ENCODE data around the gene PAX5. TPM values are rescaled to one million over a fixed set of nuclear protein-coding genes. Genes with fewer than 3 reads are reported as not detected.

Gene PAX5
- total RNA-seq, 1 donor from 2014 or later = not detected

DNA sequence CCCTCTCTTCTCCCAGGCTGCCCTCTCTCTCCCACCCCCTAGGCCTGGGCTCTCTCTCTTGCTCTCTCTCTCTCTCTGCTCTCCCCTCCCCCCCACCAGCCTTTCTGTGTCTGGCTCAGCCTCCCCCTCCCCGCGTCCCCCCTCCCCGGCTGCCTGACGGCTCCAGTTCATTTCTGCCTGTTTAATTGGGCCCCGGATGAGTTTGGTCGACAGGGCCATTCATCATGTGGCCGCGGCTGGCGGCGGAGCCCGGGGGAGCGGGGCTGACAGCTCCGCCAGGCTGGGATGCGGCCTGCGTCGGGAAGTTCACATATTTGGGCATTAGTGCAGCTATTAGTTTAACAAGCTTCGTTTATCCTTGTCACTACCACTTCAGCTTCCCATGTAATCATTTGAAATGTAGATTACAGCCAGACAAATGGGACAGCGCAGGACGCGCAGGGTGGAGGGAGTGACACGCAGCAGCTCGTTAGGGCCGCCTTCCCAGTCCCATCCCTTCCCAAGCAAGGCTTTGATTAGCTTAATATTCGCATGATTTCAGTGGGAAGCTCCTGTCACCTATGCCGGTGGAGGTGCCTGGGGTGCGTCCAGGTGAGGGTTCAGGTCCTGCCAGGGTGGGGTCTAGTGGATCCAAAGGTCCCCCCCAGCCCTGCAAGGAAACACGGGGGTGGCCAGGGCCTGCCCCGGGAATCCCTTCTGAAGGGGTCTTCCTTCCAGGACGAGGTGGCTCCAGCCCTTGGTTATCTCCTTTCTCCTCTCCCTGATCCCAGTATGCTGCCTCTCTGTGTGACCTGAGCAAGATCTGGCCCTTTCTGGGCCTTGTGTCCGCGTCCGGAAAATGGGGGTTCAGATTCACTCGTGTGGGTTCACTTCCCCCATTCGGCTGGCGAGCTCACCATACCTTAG is 214.8 kb downstream of the PAX5 start:
- Histone ChIP-seq H3K36me3 (no peaks in the 10 kb centered on the region), H3K4me3 (peak overlapping the region in 1 of 2 donors; percentile 50), H3K9me3 (no peaks in the 10 kb centered on the region), H3K27me3 (no peaks in the 10 kb centered on the region), H3K27ac (no peak overlapping the region), H3K4me1 (no peaks in the 10 kb centered on the region)
- TF ChIP-seq, protein P1, sequence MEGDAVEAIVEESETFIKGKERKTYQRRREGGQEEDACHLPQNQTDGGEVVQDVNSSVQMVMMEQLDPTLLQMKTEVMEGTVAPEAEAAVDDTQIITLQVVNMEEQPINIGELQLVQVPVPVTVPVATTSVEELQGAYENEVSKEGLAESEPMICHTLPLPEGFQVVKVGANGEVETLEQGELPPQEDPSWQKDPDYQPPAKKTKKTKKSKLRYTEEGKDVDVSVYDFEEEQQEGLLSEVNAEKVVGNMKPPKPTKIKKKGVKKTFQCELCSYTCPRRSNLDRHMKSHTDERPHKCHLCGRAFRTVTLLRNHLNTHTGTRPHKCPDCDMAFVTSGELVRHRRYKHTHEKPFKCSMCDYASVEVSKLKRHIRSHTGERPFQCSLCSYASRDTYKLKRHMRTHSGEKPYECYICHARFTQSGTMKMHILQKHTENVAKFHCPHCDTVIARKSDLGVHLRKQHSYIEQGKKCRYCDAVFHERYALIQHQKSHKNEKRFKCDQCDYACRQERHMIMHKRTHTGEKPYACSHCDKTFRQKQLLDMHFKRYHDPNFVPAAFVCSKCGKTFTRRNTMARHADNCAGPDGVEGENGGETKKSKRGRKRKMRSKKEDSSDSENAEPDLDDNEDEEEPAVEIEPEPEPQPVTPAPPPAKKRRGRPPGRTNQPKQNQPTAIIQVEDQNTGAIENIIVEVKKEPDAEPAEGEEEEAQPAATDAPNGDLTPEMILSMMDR (IDR thresholded peaks at IDR 0.05) = no peak
- intact Hi-C loops (cut with DNase I) = no loop called here
- peak in 1 of 2 donors; percentile 39 for DNase-seq (ENCODE audit: low spot score in 2 of 2)

- DNase-seq (ENCODE audit: low spot score in 2 of 2) = no peak
- TF ChIP-seq, protein P1 (IDR thresholded peaks at IDR 0.05) = no peak
- Histone ChIP-seq H3K9me3 (no peaks in the 10 kb centered on the region), H3K4me3 (peak overlapping the region; percentile 45 to 50), H3K36me3 (no peaks in the 10 kb centered on the region), H3K4me1 (no peaks in the 10 kb centered on the region), H3K27me3 (no peaks in the 10 kb centered on the region), H3K27ac (no peak overlapping the region)
- intact Hi-C loops (cut with DNase I) = no loop called here
These were observed 215.7 kb downstream of the PAX5 start for GRCh38 chr9:36818242-36818938.

DNA sequence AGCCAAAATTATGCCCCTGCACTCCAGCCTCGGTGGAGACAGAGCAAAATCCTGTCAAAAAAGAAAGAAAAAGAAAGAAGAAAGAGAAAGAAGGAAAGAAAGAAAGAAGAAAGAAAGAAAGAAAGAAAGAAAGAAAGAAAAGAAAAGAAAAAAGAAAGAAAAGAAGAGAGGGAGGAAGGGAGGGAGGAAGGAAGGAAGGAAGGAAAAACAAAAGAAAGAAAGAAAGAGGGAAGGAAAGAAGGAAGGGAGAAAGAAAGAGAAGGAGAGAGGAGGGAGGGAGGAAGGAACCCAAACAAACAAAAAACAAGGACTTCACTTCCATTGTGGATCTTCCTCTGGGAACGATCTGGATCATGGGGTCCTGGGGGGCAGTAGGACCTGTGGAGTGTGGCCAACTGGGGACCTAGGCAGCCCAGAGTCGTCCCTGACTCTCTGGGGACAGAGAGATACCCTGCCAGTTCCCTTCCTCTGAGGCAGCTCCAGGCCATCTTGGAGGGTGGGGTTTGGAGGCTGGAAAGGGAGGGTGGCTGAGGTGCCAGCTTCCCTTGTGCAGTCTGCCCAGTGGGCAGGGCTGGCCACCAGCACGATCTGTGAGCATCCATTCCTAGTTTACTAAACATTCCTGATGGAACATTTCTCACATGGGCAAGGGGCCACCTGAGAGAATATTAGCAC is 216.8 kb downstream of the PAX5 start:
- no peaks in the 10 kb centered on the region for H3K36me3 ChIP-seq
- H3K27ac ChIP-seq = no peak overlapping the region
- intact Hi-C loops (cut with DNase I) = no loop called here
- no peak for DNase-seq (ENCODE audit: low spot score in 2 of 2)
- no peaks in the 10 kb centered on the region for H3K4me1 ChIP-seq
- H3K4me3 ChIP-seq = no peak overlapping the region
- H3K27me3 ChIP-seq = no peaks in the 10 kb centered on the region
- no peaks in the 10 kb centered on the region for H3K9me3 ChIP-seq
- TF ChIP-seq, protein P1 (IDR thresholded peaks at IDR 0.05) = no peak

DNA sequence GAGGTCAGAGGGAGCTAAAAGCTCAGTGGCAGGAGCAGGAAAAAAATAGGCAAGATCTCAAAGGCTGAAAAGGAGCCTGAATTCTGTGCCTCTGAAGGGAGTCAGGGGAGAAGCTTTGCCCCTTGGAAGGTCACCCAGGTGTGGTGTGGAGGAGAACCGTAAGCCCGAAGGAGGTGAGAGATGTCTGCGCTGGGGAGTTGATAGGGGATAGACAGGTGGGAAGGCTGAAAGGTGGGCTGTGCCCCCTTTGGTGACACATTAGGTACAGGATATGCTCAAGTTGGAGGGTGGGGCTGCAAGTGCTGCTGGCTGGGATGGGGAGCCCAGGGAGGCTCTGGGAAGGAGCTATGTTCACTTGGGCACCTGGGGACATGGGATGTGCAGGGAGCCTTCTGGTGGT is 217.7 kb downstream of the PAX5 start:
- H3K4me3 ChIP-seq = no peak overlapping the region
- H3K36me3 ChIP-seq = no peaks in the 10 kb centered on the region
- TF ChIP-seq, protein P1 (IDR thresholded peaks at IDR 0.05) = no peak
- no peaks in the 10 kb centered on the region for H3K9me3 ChIP-seq
- intact Hi-C loops (cut with DNase I) = no loop called here
- H3K27me3 ChIP-seq = no peaks in the 10 kb centered on the region
- H3K4me1 ChIP-seq = no peaks in the 10 kb centered on the region
- H3K27ac ChIP-seq = no peak overlapping the region
- peak in 1 of 2 donors; percentile 16 for DNase-seq (ENCODE audit: low spot score in 2 of 2)

GRCh38 chr9:36815566-36816348 is 218.3 kb downstream of the PAX5 start:
- no peaks in the 10 kb centered on the region for H3K27me3 ChIP-seq
- TF ChIP-seq, protein P1 (IDR thresholded peaks at IDR 0.05) = no peak
- H3K36me3 ChIP-seq = no peaks in the 10 kb centered on the region
- H3K9me3 ChIP-seq = no peaks in the 10 kb centered on the region
- no peaks in the 10 kb centered on the region for H3K4me1 ChIP-seq
- DNase-seq (ENCODE audit: low spot score in 2 of 2) = peak in 1 of 2 donors; percentile 15
- intact Hi-C loops (cut with DNase I) = no loop called here
- no peak overlapping the region for H3K27ac ChIP-seq
- H3K4me3 ChIP-seq = no peak overlapping the region

Measured in ascending aorta (tissue), 2 donors.